ENCODE results near the gene SPTBN5. TPM values are rescaled to one million over a fixed set of nuclear protein-coding genes. Genes with fewer than 3 reads are reported as not detected.

Gene SPTBN5
- total RNA-seq, 2 experiments from 2014 or later = 0.03 to 0.17 TPM

DNA sequence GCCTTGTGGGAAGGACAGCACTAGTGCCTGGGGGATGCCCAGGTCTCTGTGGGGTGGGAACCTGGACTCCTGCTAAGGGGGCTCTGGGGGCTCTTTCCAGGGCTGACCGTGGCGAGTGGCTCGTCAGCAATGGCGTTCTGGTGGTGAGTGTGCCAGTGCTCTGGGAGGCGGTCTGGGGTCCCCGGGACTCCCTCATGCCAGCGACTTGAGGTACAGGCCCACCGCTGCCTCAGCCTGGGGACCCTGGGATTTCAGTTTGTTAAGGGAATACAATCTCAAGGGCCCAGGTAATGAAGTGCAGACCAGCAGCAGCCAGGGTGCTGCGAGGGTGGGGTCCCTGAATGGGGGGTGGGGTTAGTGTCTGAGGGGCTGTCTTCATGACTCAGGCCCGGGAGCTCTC, 52.7 kb downstream of the SPTBN5 start:
- no TSS peak for BruUV-seq (replicated peaks)
- no peaks in the 10 kb centered on the region for H3K9me2 ChIP-seq (ENCODE audit: insufficient read depth, low read length)
- H3K27ac ChIP-seq (ENCODE audit: low read depth, low read length, poor library complexity, severe bottlenecking) = no peak overlapping the region
- TF ChIP-seq, protein P1, sequence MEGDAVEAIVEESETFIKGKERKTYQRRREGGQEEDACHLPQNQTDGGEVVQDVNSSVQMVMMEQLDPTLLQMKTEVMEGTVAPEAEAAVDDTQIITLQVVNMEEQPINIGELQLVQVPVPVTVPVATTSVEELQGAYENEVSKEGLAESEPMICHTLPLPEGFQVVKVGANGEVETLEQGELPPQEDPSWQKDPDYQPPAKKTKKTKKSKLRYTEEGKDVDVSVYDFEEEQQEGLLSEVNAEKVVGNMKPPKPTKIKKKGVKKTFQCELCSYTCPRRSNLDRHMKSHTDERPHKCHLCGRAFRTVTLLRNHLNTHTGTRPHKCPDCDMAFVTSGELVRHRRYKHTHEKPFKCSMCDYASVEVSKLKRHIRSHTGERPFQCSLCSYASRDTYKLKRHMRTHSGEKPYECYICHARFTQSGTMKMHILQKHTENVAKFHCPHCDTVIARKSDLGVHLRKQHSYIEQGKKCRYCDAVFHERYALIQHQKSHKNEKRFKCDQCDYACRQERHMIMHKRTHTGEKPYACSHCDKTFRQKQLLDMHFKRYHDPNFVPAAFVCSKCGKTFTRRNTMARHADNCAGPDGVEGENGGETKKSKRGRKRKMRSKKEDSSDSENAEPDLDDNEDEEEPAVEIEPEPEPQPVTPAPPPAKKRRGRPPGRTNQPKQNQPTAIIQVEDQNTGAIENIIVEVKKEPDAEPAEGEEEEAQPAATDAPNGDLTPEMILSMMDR (conservative IDR thresholded peaks at IDR 0.05; ENCODE audit: low read length) = no peak
- no peak for TF ChIP-seq EZH2phosphoT487 (IDR thresholded peaks at IDR 0.05; ENCODE audit: borderline replicate concordance, low read depth, low read length)
- no peak overlapping the region for H3K4me2 ChIP-seq (ENCODE audit: low read length)
- no peaks in the 10 kb centered on the region for H3K36me3 ChIP-seq (ENCODE audit: insufficient read depth, low read length)
- H4K20me1 ChIP-seq (ENCODE audit: insufficient read depth, low read length) = no peaks in the 10 kb centered on the region
- intact Hi-C loops (cut with micrococcal nuclease; ENCODE audit: unreplicated experiment) = no loop called here
- no peaks in the 10 kb centered on the region for H3K4me1 ChIP-seq (ENCODE audit: insufficient read depth, low read length, poor library complexity, severe bottlenecking)
- CTCF ChIA-PET (ENCODE audit: unreplicated experiment) = no interaction called here
- H3K9me3 ChIP-seq (ENCODE audit: low read length) = no peaks in the 10 kb centered on the region
- POLR2A ChIA-PET = no interaction called here
- H3K79me2 ChIP-seq (ENCODE audit: insufficient read depth, low read depth, low read length) = no peaks in the 10 kb centered on the region
- H2AFZ ChIP-seq (ENCODE audit: low read length) = no peak overlapping the region
- no peak overlapping the region for H3K4me3 ChIP-seq (ENCODE audit: low read depth, low read length, poor library complexity, severe bottlenecking)
- DNase-seq (ENCODE audit: low spot score) = no peak

- Histone ChIP-seq H3K4me3 (ENCODE audit: low read depth, low read length, poor library complexity, severe bottlenecking) (no peak overlapping the region), H3K4me1 (ENCODE audit: insufficient read depth, low read length, poor library complexity, severe bottlenecking) (no peaks in the 10 kb centered on the region), H3K9me3 (ENCODE audit: low read length) (no peaks in the 10 kb centered on the region), H3K79me2 (ENCODE audit: insufficient read depth, low read depth, low read length) (no peaks in the 10 kb centered on the region), H3K9me2 (ENCODE audit: insufficient read depth, low read length) (no peaks in the 10 kb centered on the region), H3K4me2 (ENCODE audit: low read length) (no peak overlapping the region), H2AFZ (ENCODE audit: low read length) (no peak overlapping the region), H3K27ac (ENCODE audit: low read depth, low read length, poor library complexity, severe bottlenecking) (no peak overlapping the region), H3K36me3 (ENCODE audit: insufficient read depth, low read length) (no peaks in the 10 kb centered on the region), H4K20me1 (ENCODE audit: insufficient read depth, low read length) (no peaks in the 10 kb centered on the region)
- intact Hi-C loops (cut with micrococcal nuclease; ENCODE audit: unreplicated experiment) = no loop called here
- BruUV-seq (replicated peaks) = no TSS peak
- ChIA-PET CTCF (ENCODE audit: unreplicated experiment) (no interaction called here), POLR2A (no interaction called here)
- DNase-seq (ENCODE audit: low spot score) = no peak
- TF ChIP-seq EZH2phosphoT487 (IDR thresholded peaks at IDR 0.05; ENCODE audit: borderline replicate concordance, low read depth, low read length) = no peak
- TF ChIP-seq, protein P1 (conservative IDR thresholded peaks at IDR 0.05; ENCODE audit: low read length) = no peak
Observed at GRCh38 chr15:41840673-41841072, 53.2 kb downstream of the SPTBN5 start.

- Histone ChIP-seq H3K36me3 (ENCODE audit: insufficient read depth, low read length) (no peaks in the 10 kb centered on the region), H2AFZ (ENCODE audit: low read length) (no peak overlapping the region), H3K4me1 (ENCODE audit: insufficient read depth, low read length, poor library complexity, severe bottlenecking) (no peaks in the 10 kb centered on the region), H3K4me2 (ENCODE audit: low read length) (no peak overlapping the region), H3K27ac (ENCODE audit: low read depth, low read length, poor library complexity, severe bottlenecking) (no peak overlapping the region), H3K9me3 (ENCODE audit: low read length) (no peaks in the 10 kb centered on the region), H3K9me2 (ENCODE audit: insufficient read depth, low read length) (no peaks in the 10 kb centered on the region), H3K4me3 (ENCODE audit: low read depth, low read length, poor library complexity, severe bottlenecking) (no peak overlapping the region), H4K20me1 (ENCODE audit: insufficient read depth, low read length) (no peaks in the 10 kb centered on the region), H3K79me2 (ENCODE audit: insufficient read depth, low read depth, low read length) (no peaks in the 10 kb centered on the region)
- intact Hi-C loops (cut with micrococcal nuclease; ENCODE audit: unreplicated experiment) = no loop called here
- DNase-seq (ENCODE audit: low spot score) = no peak
- no TSS peak for BruUV-seq (replicated peaks)
- TF ChIP-seq, protein P1 (conservative IDR thresholded peaks at IDR 0.05; ENCODE audit: low read length) = no peak
- no peak for TF ChIP-seq EZH2phosphoT487 (IDR thresholded peaks at IDR 0.05; ENCODE audit: borderline replicate concordance, low read depth, low read length)
- CTCF ChIA-PET (ENCODE audit: unreplicated experiment) = interaction anchor here (0.6 kb wide), 1 partner anchor 29 kb away, joined by 3 read pairs; no protein-coding TSS in a partner anchor
- POLR2A ChIA-PET = no interaction called here
Observed at GRCh38 chr15:41839781-41840491, 53.9 kb downstream of the SPTBN5 start.
